Fibroblast of lung (primary cell): ENCODE results near the gene RMDN2. TPM values are rescaled to one million over a fixed set of nuclear protein-coding genes. Genes with fewer than 3 reads are reported as not detected.

Experiments
- DNase-seq, 2 donors: peaks; one replicate each; pipeline versions ENCODE4 v3.0.0 to v3.0.0-alpha.2; 2010; ENCODE audit warnings: low read depth in 2 of 2
- H2AFZ ChIP-seq: 2 replicates; pipeline ENCODE4 v1.5.1; 2012; ENCODE audit warnings: low read length, control low read depth, inconsistent platforms
- H3K27ac ChIP-seq: 2 replicates; pipeline ENCODE4 v1.5.1; 2011; ENCODE audit warnings: low read length, control low read depth; ENCODE audit not compliant: insufficient read depth
- H3K27me3 ChIP-seq: 2 replicates; pipeline ENCODE4 v1.5.1; 2011; ENCODE audit warnings: mild to moderate bottlenecking, low read length; ENCODE audit not compliant: control insufficient read depth, insufficient read depth
- H3K36me3 ChIP-seq: 2 replicates; pipeline ENCODE4 v1.5.1; 2011; ENCODE audit warnings: low read length; ENCODE audit not compliant: control insufficient read depth, insufficient read depth
- H3K4me1 ChIP-seq: 2 replicates; pipeline ENCODE4 v1.5.1; 2011; ENCODE audit warnings: low read length; ENCODE audit not compliant: control insufficient read depth, insufficient read depth; ENCODE audit errors: extremely low read depth
- H3K4me2 ChIP-seq: 2 replicates; pipeline ENCODE4 v1.5.1; 2011; ENCODE audit warnings: low read length, control low read depth; ENCODE audit not compliant: insufficient read depth; ENCODE audit errors: extremely low read depth
- H3K4me3 ChIP-seq, 4 experiments: fragments of 200-600 bp in 1 of 4; sonication (generic) in 1 of 4; replicated peaks in 1 of 4; 2 replicates each; pipeline ENCODE4 v1.5.1; 2011 to 2016; ENCODE audit warnings: low read length in 4 of 4, low read depth in 3 of 4, mild to moderate bottlenecking in 3 of 4, control low read depth in 2 of 4, inconsistent platforms in 1 of 4, mixed read lengths in 1 of 4; ENCODE audit not compliant: insufficient read depth in 1 of 4; ENCODE audit errors: control extremely low read depth in 1 of 4
- H3K79me2 ChIP-seq: 2 replicates; pipeline ENCODE4 v1.5.1; 2012; ENCODE audit warnings: mild to moderate bottlenecking, low read length, inconsistent platforms; ENCODE audit not compliant: control insufficient read depth, insufficient read depth
- H3K9ac ChIP-seq: 2 replicates; pipeline ENCODE4 v1.5.1; 2011; ENCODE audit warnings: mild to moderate bottlenecking, low read length, control low read depth; ENCODE audit not compliant: insufficient read depth
- H3K9me3 ChIP-seq: 2 replicates; pipeline ENCODE4 v1.5.1; 2012; ENCODE audit warnings: low read depth, low read length; ENCODE audit not compliant: control insufficient read depth, insufficient read depth
- H4K20me1 ChIP-seq: 2 replicates; pipeline ENCODE4 v1.5.1; 2011; ENCODE audit warnings: low read length; ENCODE audit not compliant: control insufficient read depth, insufficient read depth; ENCODE audit errors: extremely low read depth
- EZH2 ChIP-seq: IDR thresholded peaks from 2 replicates; pipeline ENCODE4 v1.5.1; 2012; ENCODE audit warnings: low read length, control low read depth, mild to moderate bottlenecking; ENCODE audit errors: missing control alignments
- polyA plus RNA-seq, 2 donors: library from polyadenylated mRNA; depleted of rRNA in 1 of 2; stranded (reverse) in 1 of 2; unstranded in 1 of 2; fragments of >200 nt; gene quantifications; 2 replicates each; pipeline ENCODE4 v1.2.1, GENCODE V29; 2011 to 2012; ENCODE audit warnings: missing spikeins in 1 of 2
- total RNA-seq: library from RNA; depleted of rRNA; stranded (reverse); fragments of >200 nt; gene quantifications from 2 replicates; pipeline ENCODE4 v1.2.1, GENCODE V29; 2014
- TF ChIP-seq, protein P1 (sequence below), 2 donors: IDR thresholded peaks in 1 of 2; conservative IDR thresholded peaks in 1 of 2; 1 replicate in 1 of 2; 2 replicates in 1 of 2; pipeline ENCODE4 v1.5.1; 2011 to 2012; ENCODE audit warnings: low read length in 2 of 2, control low read depth in 1 of 2, inconsistent platforms in 1 of 2, low read depth in 1 of 2, mild to moderate bottlenecking in 1 of 2

The RMDN2 gene
- total and polyA plus RNA-seq, 2 donors (not counting 1 experiment from before 2014, with no cell fraction given): 5.4 to 9.2 TPM

DNA sequence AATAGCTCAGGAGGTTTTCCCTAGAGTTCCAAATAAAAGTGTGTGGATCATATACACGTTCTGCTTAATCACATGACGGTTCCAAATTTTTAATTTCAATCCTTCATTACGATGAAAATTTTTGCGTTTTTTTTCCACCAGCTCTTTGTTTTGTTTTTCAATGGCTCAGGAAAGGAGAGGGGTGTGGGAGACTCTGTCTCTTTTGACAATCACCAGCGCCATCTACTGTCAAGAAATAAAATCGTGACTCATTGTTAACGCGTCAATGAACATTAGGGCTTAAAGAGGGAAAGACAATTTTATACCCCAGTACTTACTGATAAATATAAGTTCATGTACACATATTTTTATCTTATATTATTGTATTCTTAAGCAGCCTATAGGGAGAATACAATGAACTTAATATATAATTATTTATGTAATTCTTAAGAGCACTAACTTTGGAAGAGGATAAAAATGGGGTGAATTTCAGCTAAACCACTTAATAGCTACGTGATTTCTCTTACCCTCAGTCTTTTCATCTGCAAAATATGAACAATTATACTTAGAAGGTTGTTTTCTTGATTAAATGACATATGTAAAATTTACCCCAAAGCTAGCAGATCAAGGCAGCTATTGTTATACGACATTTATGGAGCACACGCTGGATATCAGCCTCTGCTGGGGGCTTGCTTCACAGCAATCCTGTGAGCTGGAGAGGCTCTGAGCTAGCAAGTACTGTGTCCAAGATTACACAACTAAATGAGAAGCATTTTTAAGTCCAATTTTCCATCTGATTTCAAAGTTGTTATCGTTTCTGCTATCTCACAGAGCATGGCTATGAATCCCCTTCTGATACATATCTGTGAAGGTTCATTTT lies 47.4 kb upstream of the RMDN2 start:
- Histone ChIP-seq H3K4me3 (peak overlapping the region in 1 of 4 experiments; percentile 9), H3K79me2 (no peaks in the 10 kb centered on the region), H3K4me2 (peak overlapping the region; percentile 15), H4K20me1 (no peaks in the 10 kb centered on the region), H3K36me3 (no peaks in the 10 kb centered on the region), H3K27ac (no peak overlapping the region), H3K9me3 (no peaks in the 10 kb centered on the region), H3K27me3 (no peaks in the 10 kb centered on the region), H3K4me1 (no peaks in the 10 kb centered on the region), H2AFZ (no peak overlapping the region), H3K9ac (no peak overlapping the region)
- peak; percentile 45 to 74 for DNase-seq
- TF ChIP-seq EZH2: no peak
- TF ChIP-seq, protein P1, sequence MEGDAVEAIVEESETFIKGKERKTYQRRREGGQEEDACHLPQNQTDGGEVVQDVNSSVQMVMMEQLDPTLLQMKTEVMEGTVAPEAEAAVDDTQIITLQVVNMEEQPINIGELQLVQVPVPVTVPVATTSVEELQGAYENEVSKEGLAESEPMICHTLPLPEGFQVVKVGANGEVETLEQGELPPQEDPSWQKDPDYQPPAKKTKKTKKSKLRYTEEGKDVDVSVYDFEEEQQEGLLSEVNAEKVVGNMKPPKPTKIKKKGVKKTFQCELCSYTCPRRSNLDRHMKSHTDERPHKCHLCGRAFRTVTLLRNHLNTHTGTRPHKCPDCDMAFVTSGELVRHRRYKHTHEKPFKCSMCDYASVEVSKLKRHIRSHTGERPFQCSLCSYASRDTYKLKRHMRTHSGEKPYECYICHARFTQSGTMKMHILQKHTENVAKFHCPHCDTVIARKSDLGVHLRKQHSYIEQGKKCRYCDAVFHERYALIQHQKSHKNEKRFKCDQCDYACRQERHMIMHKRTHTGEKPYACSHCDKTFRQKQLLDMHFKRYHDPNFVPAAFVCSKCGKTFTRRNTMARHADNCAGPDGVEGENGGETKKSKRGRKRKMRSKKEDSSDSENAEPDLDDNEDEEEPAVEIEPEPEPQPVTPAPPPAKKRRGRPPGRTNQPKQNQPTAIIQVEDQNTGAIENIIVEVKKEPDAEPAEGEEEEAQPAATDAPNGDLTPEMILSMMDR (conservative IDR thresholded peaks at IDR 0.05 in 1 of 2, IDR thresholded peaks at IDR 0.05 in 1 of 2; ENCODE audit: low read depth in 1 of 2, low read length in 2 of 2): peak; percentile 54 to 58

DNA sequence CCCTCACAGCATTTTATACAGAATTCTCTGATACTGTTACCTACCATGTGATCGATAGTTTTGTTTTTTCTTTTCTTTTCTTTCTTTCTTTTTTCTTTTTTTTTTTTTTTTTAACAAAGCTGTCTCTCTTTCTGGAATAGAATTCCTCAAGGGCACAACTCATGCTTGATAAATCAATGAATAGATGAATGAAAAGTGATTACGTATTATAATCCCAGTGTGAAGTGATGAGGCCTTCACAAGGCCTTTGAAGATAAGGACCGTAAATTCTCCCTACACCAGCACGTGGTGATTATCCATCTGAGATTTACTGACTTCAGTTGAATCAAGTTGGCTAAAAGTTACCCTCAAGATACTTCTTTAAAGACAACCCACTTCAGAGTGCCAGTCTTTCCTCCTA lies 46.6 kb upstream of the RMDN2 start:
- H3K9me3 ChIP-seq: no peaks in the 10 kb centered on the region
- H3K4me2 ChIP-seq: no peak overlapping the region
- TF ChIP-seq EZH2: no peak
- TF ChIP-seq, protein P1 (conservative IDR thresholded peaks at IDR 0.05 in 1 of 2, IDR thresholded peaks at IDR 0.05 in 1 of 2; ENCODE audit: low read depth in 1 of 2, low read length in 2 of 2): no peak
- H3K9ac ChIP-seq: no peak overlapping the region
- no peaks in the 10 kb centered on the region for H3K36me3 ChIP-seq
- no peaks in the 10 kb centered on the region for H4K20me1 ChIP-seq
- H3K79me2 ChIP-seq: no peaks in the 10 kb centered on the region
- no peak overlapping the region for H3K27ac ChIP-seq
- no peaks in the 10 kb centered on the region for H3K27me3 ChIP-seq
- no peaks in the 10 kb centered on the region for H3K4me1 ChIP-seq
- DNase-seq: no peak
- H2AFZ ChIP-seq: no peak overlapping the region
- H3K4me3 ChIP-seq: no peak overlapping the region

- Histone ChIP-seq H4K20me1 (no peaks in the 10 kb centered on the region), H3K9ac (no peak overlapping the region), H3K4me3 (no peak overlapping the region), H3K36me3 (no peaks in the 10 kb centered on the region), H2AFZ (no peak overlapping the region), H3K4me1 (no peaks in the 10 kb centered on the region), H3K9me3 (no peaks in the 10 kb centered on the region), H3K27me3 (no peaks in the 10 kb centered on the region), H3K27ac (no peak overlapping the region), H3K79me2 (no peaks in the 10 kb centered on the region), H3K4me2 (no peak overlapping the region)
- DNase-seq: no peak
- TF ChIP-seq EZH2: no peak
- TF ChIP-seq, protein P1 (conservative IDR thresholded peaks at IDR 0.05 in 1 of 2, IDR thresholded peaks at IDR 0.05 in 1 of 2; ENCODE audit: low read depth in 1 of 2, low read length in 2 of 2): no peak
Observed at GRCh38 chr2:37880551-37880950, 44.5 kb upstream of the RMDN2 start.
